HepG2 (cell line): ENCODE measurements around the gene PRKG1. TPM values are rescaled to one million over a fixed set of nuclear protein-coding genes. Genes with fewer than 3 reads are reported as not detected.

Experiments
- ATAC-seq: fragments of 200-7000 bp; cut with Tn5 transposase; 3 replicates; pipeline ENCODE4 v1.9.1; 2020; ENCODE audit warnings: mild to moderate bottlenecking, moderate library complexity
- BruUV-seq: library from RNA; stranded (reverse); fragments of 400-500 nt; replicated peaks from 2 replicates; lab custom pipeline; 2021; lab: Mats Ljungman, UMichigan
- CTCF ChIA-PET: fragments of 300-600 bp; formaldehyde crosslinking; extraction: SDS; loops from one replicate; lab custom pipeline; 2021; ENCODE audit warnings: low total read pairs, inconsistent platforms, low intra/inter-chr PET ratio; lab: Yijun Ruan, JAX
- POLR2A ChIA-PET: fragments of 350-600 bp; sonication (Branson Sonifier 250); formaldehyde crosslinking; loops from one replicate; lab custom pipeline; 2020; ENCODE audit warnings: antibody characterized with exemption, inconsistent platforms; lab: Yijun Ruan, JAX
- DNase-seq: peaks from one replicate; pipeline ENCODE4 v3.0.0-alpha.2; 2015; ENCODE audit warnings: low spot score
- FAIRE-seq: peaks from 3 replicates; lab custom pipeline; 2011; peaks lifted over from hg19 to GRCh38; lab: Jason Lieb, UNC
- H2AFZ ChIP-seq: one replicate; pipeline ENCODE4 v1.6.1; 2011; ENCODE audit warnings: low read length, inconsistent platforms
- H3K27ac ChIP-seq: fragments of 300-600 bp; 3 replicates; pipeline ENCODE4 v1.8.0; 2011; ENCODE audit warnings: mixed run types, mild to moderate bottlenecking, mixed read lengths, low read length, inconsistent platforms; ENCODE audit not compliant: insufficient read depth; ENCODE audit errors: extremely low read length
- H3K27me3 ChIP-seq, 2 experiments: fragments of 200-600 bp in 1 of 2; 2 replicates in 1 of 2; 3 replicates in 1 of 2; pipeline versions ENCODE4 v1.6.0 to v1.8.0; 2011; ENCODE audit warnings: low read length in 2 of 2, mild to moderate bottlenecking in 2 of 2, moderate library complexity in 2 of 2, inconsistent platforms in 1 of 2; ENCODE audit not compliant: insufficient read depth in 2 of 2, control insufficient read depth in 1 of 2
- H3K36me3 ChIP-seq, 2 experiments: fragments of 200-600 bp in 1 of 2; replicated peaks in 1 of 2; 2 replicates in 1 of 2; 3 replicates in 1 of 2; pipeline versions ENCODE4 v1.5.1 to v1.8.0; 2011; ENCODE audit warnings: low read length in 2 of 2, inconsistent platforms in 1 of 2; ENCODE audit not compliant: insufficient read depth in 2 of 2, control insufficient read depth in 1 of 2
- H3K4me1 ChIP-seq: 2 replicates; pipeline ENCODE4 v1.5.1; 2012; ENCODE audit warnings: low read length, inconsistent platforms; ENCODE audit not compliant: insufficient read depth
- H3K4me2 ChIP-seq: 2 replicates; pipeline ENCODE4 v1.6.0; 2011; ENCODE audit warnings: low read depth, low read length, inconsistent platforms
- H3K4me3 ChIP-seq, 3 experiments: fragments of 200-600 bp in 1 of 3; sonication (generic), shearing (Covaris generic) in 1 of 3; replicated peaks in 1 of 3; 2 replicates each; pipeline ENCODE4 v1.5.1; 2011 to 2016; ENCODE audit warnings: low read length in 3 of 3, inconsistent platforms in 2 of 3, low read depth in 2 of 3, mild to moderate bottlenecking in 2 of 3, control low read depth in 1 of 3, mixed read lengths in 1 of 3; ENCODE audit not compliant: insufficient read depth in 1 of 3
- H3K79me2 ChIP-seq: one replicate; pipeline ENCODE4 v1.6.1; 2011; ENCODE audit warnings: low read length, inconsistent platforms; ENCODE audit not compliant: insufficient read depth
- H3K9ac ChIP-seq: 2 replicates; pipeline ENCODE4 v1.6.0; 2011; ENCODE audit warnings: mild to moderate bottlenecking, low read depth, low read length, inconsistent platforms; ENCODE audit not compliant: insufficient read depth
- H3K9me3 ChIP-seq: 2 replicates; pipeline ENCODE4 v1.5.1; 2012; ENCODE audit warnings: mild to moderate bottlenecking, low read length
- H4K20me1 ChIP-seq: 2 replicates; pipeline ENCODE4 v1.6.0; 2011; ENCODE audit warnings: inconsistent platforms, mild to moderate bottlenecking, low read length, moderate library complexity; ENCODE audit not compliant: insufficient read depth
- AFF4 ChIP-seq: sonication (generic); formaldehyde crosslinking; IDR thresholded peaks from 2 replicates; pipeline ENCODE4 v1.4.0; 2020; ENCODE audit warnings: missing genetic modification reagents
- ATF6 ChIP-seq: sonication (generic); formaldehyde crosslinking; conservative IDR thresholded peaks from 2 replicates; pipeline ENCODE4 v1.4.0; 2020; ENCODE audit warnings: missing genetic modification reagents
- GATAD2A ChIP-seq: IDR thresholded peaks from 2 replicates; pipeline ENCODE4 v1.6.1; 2016
- MEIS2 ChIP-seq: sonication (generic); formaldehyde crosslinking; IDR thresholded peaks from 2 replicates; pipeline ENCODE4 v1.9.0; 2021; ENCODE audit warnings: mild to moderate bottlenecking, missing genetic modification reagents
- NFIB ChIP-seq: sonication (generic); formaldehyde crosslinking; IDR thresholded peaks from 2 replicates; pipeline ENCODE4 v1.9.0; 2021; ENCODE audit warnings: missing genetic modification reagents, mild to moderate bottlenecking, borderline replicate concordance
- RFXANK ChIP-seq: IDR thresholded peaks from 2 replicates; pipeline ENCODE4 v1.6.1; 2016
- SAP130 ChIP-seq: IDR thresholded peaks from 2 replicates; pipeline ENCODE4 v1.6.1; 2016; ENCODE audit warnings: low read depth
- SATB2 ChIP-seq: sonication (generic); formaldehyde crosslinking; IDR thresholded peaks from 2 replicates; pipeline ENCODE4 v1.5.0; 2020; ENCODE audit warnings: missing genetic modification reagents
- SPEN ChIP-seq: sonication (generic); formaldehyde crosslinking; IDR thresholded peaks from 2 replicates; pipeline ENCODE4 v1.5.1; 2020; ENCODE audit warnings: low read depth, mild to moderate bottlenecking, missing genetic modification reagents
- WIZ ChIP-seq: sonication (generic); formaldehyde crosslinking; IDR thresholded peaks from 2 replicates; pipeline ENCODE4 v1.5.1; 2020; ENCODE audit warnings: mild to moderate bottlenecking, missing genetic modification reagents
- ZNF17 ChIP-seq: sonication (generic); formaldehyde crosslinking; IDR thresholded peaks from 2 replicates; pipeline ENCODE4 v1.5.0; 2020; ENCODE audit warnings: mild to moderate bottlenecking, missing genetic modification reagents
- ZNF414 ChIP-seq: sonication (generic); formaldehyde crosslinking; IDR thresholded peaks from 2 replicates; pipeline ENCODE4 v1.5.0; 2020; ENCODE audit warnings: missing genetic modification reagents
- ZNF546 ChIP-seq: sonication (generic); formaldehyde crosslinking; conservative IDR thresholded peaks from 2 replicates; pipeline ENCODE4 v1.8.1; 2023; ENCODE audit warnings: mild to moderate bottlenecking, missing genetic modification reagents
- ZNF547 ChIP-seq: sonication (generic); formaldehyde crosslinking; IDR thresholded peaks from 2 replicates; pipeline ENCODE4 v1.5.1; 2020; ENCODE audit warnings: mild to moderate bottlenecking, missing genetic modification reagents
- ZNF737 ChIP-seq: sonication (generic); formaldehyde crosslinking; IDR thresholded peaks from 2 replicates; pipeline ENCODE4 v1.5.0; 2020; ENCODE audit warnings: missing genetic modification reagents, mild to moderate bottlenecking, borderline replicate concordance
- WGBS: methylation state at CpG from one replicate; pipeline ENCODE4 v1.1.6; 2017; ENCODE audit warnings: low lambda C conversion rate; 5-methylcytosine and 5-hydroxymethylcytosine counted together
- in situ Hi-C: cut with HindIII; loops from 2 replicates; pipeline ENCODE4 v1.10.0; 2017; ENCODE audit warnings: low pct_unique_long_range_greater_than_20kb; ENCODE audit not compliant: extremely low pct_ligation_motif_present
- intact Hi-C: fragments of 100-400 bp; cut with micrococcal nuclease; formaldehyde crosslinking; loops from one replicate; pipeline ENCODE4 v1.10.0; 2022; ENCODE audit not compliant: unreplicated experiment
- polyA plus RNA-seq, 8 experiments: library from polyadenylated mRNA; depleted of rRNA in 3 of 8; stranded (reverse) in 7 of 8; unstranded in 1 of 8; fragments of >200 nt; fragmentation: Illumina TruSeq in 4 of 8; extraction: Trizol in 4 of 8; gene quantifications; 2 replicates each; pipeline versions ENCODE4 v1.2.1 to v1.2.3, GENCODE V29; 2011 to 2016; ENCODE audit warnings: low read depth in 4 of 8, missing spikeins in 1 of 8, mixed read lengths in 1 of 8; ENCODE audit not compliant: insufficient read depth in 1 of 8
- total RNA-seq, 5 experiments: library from RNA; depleted of rRNA; stranded (reverse); fragments of >200 nt; fragmentation: Illumina TruSeq; extraction: Trizol; gene quantifications; 2 replicates each; pipeline ENCODE4 v1.2.3, GENCODE V29; 2016; ENCODE audit warnings: low read depth in 1 of 5
- TF ChIP-seq, protein P1 (sequence below): sonication (generic); formaldehyde crosslinking; IDR thresholded peaks from 2 replicates; pipeline ENCODE4 v1.5.0; 2020; ENCODE audit warnings: missing genetic modification reagents
- TF ChIP-seq, protein P2 (sequence below): sonication (generic); formaldehyde crosslinking; IDR thresholded peaks from 2 replicates; pipeline ENCODE4 v1.4.0; 2020; ENCODE audit warnings: mild to moderate bottlenecking, missing genetic modification reagents

Gene PRKG1
- total and polyA plus RNA-seq, 2 of the 13 experiments (the other 11 are each of a cell fraction or from before 2014, with no cell fraction given): 0.01 TPM; not detected in 1

DNA sequence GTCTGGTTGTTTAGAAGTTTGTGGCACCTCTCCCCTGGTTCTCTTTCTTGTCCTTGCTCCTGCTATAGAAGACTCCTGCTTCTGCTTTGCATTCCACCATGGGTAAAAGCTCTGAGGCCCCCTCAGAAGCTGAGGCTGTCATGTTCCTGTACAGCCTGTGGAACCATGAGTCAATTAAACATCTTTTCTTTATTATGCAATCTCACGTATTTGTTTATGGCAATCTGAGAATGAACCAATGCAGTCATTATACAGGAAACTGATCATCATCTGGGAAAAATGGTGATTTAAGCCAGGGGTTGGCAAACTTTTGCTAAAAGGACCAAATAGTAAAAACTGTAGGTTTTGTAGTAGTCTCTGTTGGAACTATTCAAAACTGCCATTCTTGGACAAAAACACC is 449.8 kb downstream of the PRKG1 start:
- ATAC-seq: no peak
- DNase-seq: no peak
- 0% methylated on average over 1 of the region's 1 CpG for WGBS
- no TSS peak for BruUV-seq
- TF ChIP-seq, protein P1, sequence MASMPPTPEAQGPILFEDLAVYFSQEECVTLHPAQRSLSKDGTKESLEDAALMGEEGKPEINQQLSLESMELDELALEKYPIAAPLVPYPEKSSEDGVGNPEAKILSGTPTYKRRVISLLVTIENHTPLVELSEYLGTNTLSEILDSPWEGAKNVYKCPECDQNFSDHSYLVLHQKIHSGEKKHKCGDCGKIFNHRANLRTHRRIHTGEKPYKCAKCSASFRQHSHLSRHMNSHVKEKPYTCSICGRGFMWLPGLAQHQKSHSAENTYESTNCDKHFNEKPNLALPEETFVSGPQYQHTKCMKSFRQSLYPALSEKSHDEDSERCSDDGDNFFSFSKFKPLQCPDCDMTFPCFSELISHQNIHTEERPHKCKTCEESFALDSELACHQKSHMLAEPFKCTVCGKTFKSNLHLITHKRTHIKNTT (CRISPR knock-in tag): no peak
- TF ChIP-seq ZNF17 (CRISPR knock-in tag) (no peak), ATF6 (CRISPR knock-in tag) (no peak), SAP130 (CRISPR knock-in tag) (no peak), ZNF414 (CRISPR knock-in tag) (no peak), RFXANK (CRISPR knock-in tag) (no peak), NFIB (CRISPR knock-in tag) (no peak), SATB2 (no peak), MEIS2 (no peak), AFF4 (no peak), WIZ (CRISPR knock-in tag) (no peak), ZNF547 (CRISPR knock-in tag) (no peak), ZNF737 (no peak), SPEN (no peak), GATAD2A (CRISPR knock-in tag) (no peak), ZNF546 (CRISPR knock-in tag) (no peak)
- TF ChIP-seq, protein P2, sequence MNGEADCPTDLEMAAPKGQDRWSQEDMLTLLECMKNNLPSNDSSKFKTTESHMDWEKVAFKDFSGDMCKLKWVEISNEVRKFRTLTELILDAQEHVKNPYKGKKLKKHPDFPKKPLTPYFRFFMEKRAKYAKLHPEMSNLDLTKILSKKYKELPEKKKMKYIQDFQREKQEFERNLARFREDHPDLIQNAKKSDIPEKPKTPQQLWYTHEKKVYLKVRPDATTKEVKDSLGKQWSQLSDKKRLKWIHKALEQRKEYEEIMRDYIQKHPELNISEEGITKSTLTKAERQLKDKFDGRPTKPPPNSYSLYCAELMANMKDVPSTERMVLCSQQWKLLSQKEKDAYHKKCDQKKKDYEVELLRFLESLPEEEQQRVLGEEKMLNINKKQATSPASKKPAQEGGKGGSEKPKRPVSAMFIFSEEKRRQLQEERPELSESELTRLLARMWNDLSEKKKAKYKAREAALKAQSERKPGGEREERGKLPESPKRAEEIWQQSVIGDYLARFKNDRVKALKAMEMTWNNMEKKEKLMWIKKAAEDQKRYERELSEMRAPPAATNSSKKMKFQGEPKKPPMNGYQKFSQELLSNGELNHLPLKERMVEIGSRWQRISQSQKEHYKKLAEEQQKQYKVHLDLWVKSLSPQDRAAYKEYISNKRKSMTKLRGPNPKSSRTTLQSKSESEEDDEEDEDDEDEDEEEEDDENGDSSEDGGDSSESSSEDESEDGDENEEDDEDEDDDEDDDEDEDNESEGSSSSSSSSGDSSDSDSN (CRISPR knock-in tag): no peak
- ChIA-PET CTCF (no interaction called here), POLR2A (no interaction called here)
- no peaks in the 10 kb centered on the region for H3K36me3 ChIP-seq
- intact Hi-C loops: no loop called here
- no peaks in the 10 kb centered on the region for H3K9me3 ChIP-seq
- no peak overlapping the region for H3K9ac ChIP-seq
- H3K4me3 ChIP-seq: no peak overlapping the region
- H3K79me2 ChIP-seq: no peaks in the 10 kb centered on the region
- H4K20me1 ChIP-seq: no peaks in the 10 kb centered on the region
- no peak overlapping the region for H2AFZ ChIP-seq
- H3K27me3 ChIP-seq: no peaks in the 10 kb centered on the region
- no peak for FAIRE-seq
- no peak overlapping the region for H3K4me2 ChIP-seq
- H3K27ac ChIP-seq: no peak overlapping the region
- H3K4me1 ChIP-seq: no peaks in the 10 kb centered on the region
- in situ Hi-C loops: no loop called here
